Large intestine (tissue), 3 donors: ENCODE data around the gene CFDP1. TPM values are rescaled to one million over a fixed set of nuclear protein-coding genes. Genes with fewer than 3 reads are reported as not detected.
A peak's percentile ranks its signal among the peaks of the same experiment; 100 is the strongest.

ENCODE experiments used
- DNase-seq, 2 donors: peaks; one replicate each; pipeline versions ENCODE4 v3.0.0 to v3.0.0-alpha.2; 2013
- H3K27ac ChIP-seq: one replicate; pipeline ENCODE4 v1.5.1; 2013; ENCODE audit warnings: low read length
- H3K27me3 ChIP-seq: 2 replicates; pipeline ENCODE4 v1.6.1; 2013; ENCODE audit warnings: low read length; ENCODE audit not compliant: control insufficient read depth, insufficient read depth
- H3K36me3 ChIP-seq: 2 replicates; pipeline ENCODE4 v1.6.1; 2013; ENCODE audit warnings: low read length; ENCODE audit not compliant: control insufficient read depth, insufficient read depth
- H3K4me1 ChIP-seq: one replicate; pipeline ENCODE4 v1.6.1; 2013; ENCODE audit warnings: low read length; ENCODE audit not compliant: control insufficient read depth, insufficient read depth
- H3K4me3 ChIP-seq: one replicate; pipeline ENCODE4 v1.5.1; 2013; ENCODE audit warnings: low read length
- H3K9me3 ChIP-seq: one replicate; pipeline ENCODE4 v1.6.1; 2013; ENCODE audit warnings: mild to moderate bottlenecking, low read depth, low read length, moderate library complexity; ENCODE audit not compliant: control insufficient read depth
- WGBS: methylation state at CpG from one replicate; pipeline ENCODE4 v1.1.5; 2013; ENCODE audit warnings: low lambda C conversion rate; ENCODE audit not compliant: insufficient coverage; 5-methylcytosine and 5-hydroxymethylcytosine counted together
- polyA plus RNA-seq: library from polyadenylated mRNA; unstranded; fragments of 120-200 nt; gene quantifications from one replicate; pipeline ENCODE4 v1.2.1, GENCODE V29; 2013

The CFDP1 gene
- polyA plus RNA-seq, 1 donor = 121 TPM

DNA sequence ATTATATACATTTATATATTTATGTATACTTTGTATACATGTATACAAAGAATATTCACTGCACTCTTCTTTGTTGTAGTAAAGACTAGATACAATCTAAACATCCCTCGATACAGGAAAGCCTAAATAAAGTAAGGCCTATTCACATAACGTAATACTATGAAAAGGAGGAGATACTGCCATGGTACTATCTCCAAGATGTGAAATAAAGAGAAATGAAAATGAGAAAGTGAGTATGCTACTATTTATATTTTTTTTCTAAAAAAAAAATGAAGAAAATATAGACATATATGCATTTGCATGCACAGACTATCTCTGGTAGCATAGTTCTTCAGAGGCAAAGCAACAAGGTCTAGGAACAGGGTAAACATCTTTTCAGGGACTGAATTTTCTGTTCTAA is 19.4 kb downstream of the CFDP1 start:
- 100% methylated on average over 2 of the region's 2 CpGs for WGBS
- no peaks in the 10 kb centered on the region for H3K4me1 ChIP-seq
- peaks cover 27% of the 10 kb centered on the region for H3K36me3 ChIP-seq
- no peaks in the 10 kb centered on the region for H3K27me3 ChIP-seq
- DNase-seq = no peak
- H3K27ac ChIP-seq = no peak overlapping the region
- H3K4me3 ChIP-seq = no peak overlapping the region
- H3K9me3 ChIP-seq = no peaks in the 10 kb centered on the region

DNA sequence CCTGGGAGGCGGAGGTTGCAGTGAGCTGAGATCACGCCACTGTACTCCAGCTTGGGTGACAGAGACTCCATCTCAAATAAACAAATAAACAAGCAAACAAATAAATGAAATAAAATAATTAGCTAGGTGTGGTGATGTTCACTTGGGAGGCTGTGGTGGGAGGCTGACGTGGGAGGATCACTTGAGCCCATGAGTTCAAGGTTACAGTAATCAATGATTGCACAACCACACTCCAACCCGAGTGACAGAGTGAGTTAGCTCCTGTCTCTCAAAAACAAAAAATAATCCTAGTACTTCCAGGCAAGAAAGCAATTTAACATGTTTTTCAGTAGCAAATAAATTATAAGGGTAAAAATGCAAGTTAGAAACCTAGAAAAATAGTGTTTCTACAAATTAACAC is 26.4 kb downstream of the CFDP1 start:
- Histone ChIP-seq H3K36me3 (peaks cover 40% of the 10 kb centered on the region), H3K4me1 (peaks cover 8% of the 10 kb centered on the region), H3K27ac (no peak overlapping the region), H3K9me3 (no peaks in the 10 kb centered on the region), H3K4me3 (no peak overlapping the region), H3K27me3 (no peaks in the 10 kb centered on the region)
- DNase-seq = no peak
- WGBS = 80% methylated on average over 1 of the region's 4 CpGs

DNA sequence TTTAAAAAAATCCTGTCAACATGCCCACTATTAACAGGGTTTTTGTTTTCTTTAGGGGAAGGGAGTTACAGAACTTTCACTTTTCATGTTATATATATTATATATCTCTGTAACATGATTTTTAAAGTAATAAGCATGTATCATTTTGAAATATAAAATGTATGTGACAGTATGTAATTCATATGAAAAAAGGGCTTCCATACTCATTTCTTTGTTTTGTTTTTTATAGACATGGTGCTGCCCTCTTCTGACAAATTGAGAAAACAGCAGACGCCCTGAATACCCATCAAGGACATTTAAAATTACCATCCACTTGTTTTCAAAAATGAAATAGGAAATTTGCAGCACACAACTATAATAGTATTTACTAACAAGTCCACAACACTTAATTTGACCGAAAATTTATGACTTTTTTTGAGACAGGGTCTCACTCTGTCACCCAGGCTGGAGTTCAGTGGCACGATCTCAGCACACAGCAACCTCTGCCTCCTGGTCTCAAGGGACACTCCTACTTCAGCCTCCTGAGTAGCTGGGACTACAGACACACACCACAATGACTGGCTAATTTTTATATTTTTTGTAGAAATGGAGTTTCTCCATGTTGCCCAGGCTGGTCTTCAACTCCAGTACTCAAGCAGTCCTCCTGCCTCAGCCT is 30.4 kb downstream of the CFDP1 start:
- peak overlapping the region; percentile 75 for H3K27ac ChIP-seq
- DNase-seq = peak in 1 of 2 donors; percentile 33
- WGBS = no CpG with 5 or more reads among the region's 3 CpGs
- peaks cover 14% of the 10 kb centered on the region for H3K4me1 ChIP-seq
- H3K9me3 ChIP-seq = no peaks in the 10 kb centered on the region
- H3K4me3 ChIP-seq = no peak overlapping the region
- no peaks in the 10 kb centered on the region for H3K27me3 ChIP-seq
- peaks cover 25% of the 10 kb centered on the region for H3K36me3 ChIP-seq

- Histone ChIP-seq H3K27me3 (no peaks in the 10 kb centered on the region), H3K36me3 (peaks cover 24% of the 10 kb centered on the region), H3K27ac (peak overlapping the region; percentile 75), H3K4me3 (no peak overlapping the region), H3K4me1 (peaks cover 14% of the 10 kb centered on the region), H3K9me3 (no peaks in the 10 kb centered on the region)
- DNase-seq = peak in 1 of 2 donors; percentile 31
- WGBS = no CpG with 5 or more reads among the region's 2 CpGs
Observed at GRCh38 chr16:75402159-75402820, 31.0 kb downstream of the CFDP1 start.

- H3K36me3 ChIP-seq = peaks cover 20% of the 10 kb centered on the region
- peak overlapping the region; percentile 75 for H3K27ac ChIP-seq
- DNase-seq = peak in 1 of 2 donors; percentile 74
- H3K27me3 ChIP-seq = no peaks in the 10 kb centered on the region
- H3K4me3 ChIP-seq = no peak overlapping the region
- peaks cover 14% of the 10 kb centered on the region for H3K4me1 ChIP-seq
- H3K9me3 ChIP-seq = no peaks in the 10 kb centered on the region
Observed at GRCh38 chr16:75401691-75402090, 31.6 kb downstream of the CFDP1 start.

DNA sequence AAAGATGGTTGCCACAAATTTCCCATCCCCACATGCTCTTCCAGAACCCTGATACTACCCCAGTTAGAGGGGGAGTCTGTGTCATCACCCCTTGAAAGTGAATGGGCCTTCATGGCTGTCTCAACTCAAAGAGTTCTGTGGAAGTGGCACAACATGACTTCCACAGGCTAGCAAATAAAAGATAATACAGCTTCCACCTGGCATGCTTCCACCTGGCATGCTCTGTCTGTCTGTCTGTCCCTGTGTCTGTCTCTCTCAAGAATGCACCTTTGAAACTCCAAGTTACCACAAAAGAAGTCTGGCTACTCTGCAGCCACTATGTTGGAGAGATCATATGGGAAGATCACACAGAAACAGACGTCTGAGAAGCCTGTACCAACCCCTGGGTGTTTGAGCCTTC is 35.0 kb downstream of the CFDP1 start:
- no peak overlapping the region for H3K4me3 ChIP-seq
- peaks cover 14% of the 10 kb centered on the region for H3K4me1 ChIP-seq
- no peaks in the 10 kb centered on the region for H3K27me3 ChIP-seq
- no peak overlapping the region for H3K27ac ChIP-seq
- peaks cover 19% of the 10 kb centered on the region for H3K36me3 ChIP-seq
- no peak for DNase-seq
- H3K9me3 ChIP-seq = no peaks in the 10 kb centered on the region
- no CpG with 5 or more reads among the region's 1 CpG for WGBS

GRCh38 chr16:75394941-75395340 is 38.4 kb downstream of the CFDP1 start:
- no peaks in the 10 kb centered on the region for H3K27me3 ChIP-seq
- 80% methylated on average over 1 of the region's 5 CpGs for WGBS
- H3K4me3 ChIP-seq = no peak overlapping the region

DNA sequence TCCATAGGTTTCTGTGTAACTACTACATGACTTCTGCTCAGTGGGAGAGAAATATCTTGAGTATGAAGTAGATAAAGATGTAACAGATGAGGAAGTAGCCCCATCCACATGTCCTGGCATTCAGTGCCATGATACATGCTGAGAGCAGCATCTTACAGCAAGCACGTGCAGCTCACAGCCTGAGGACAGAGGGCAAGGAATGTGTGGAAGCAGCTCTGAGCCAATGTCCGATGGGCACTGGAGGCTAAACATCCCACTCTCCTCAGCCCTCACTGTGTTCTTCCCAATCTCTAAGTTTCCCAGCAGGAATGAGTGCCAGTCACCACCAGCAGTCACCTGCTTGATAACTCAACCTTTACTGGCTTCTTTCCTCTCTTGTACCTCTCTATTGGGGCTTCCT is 40.4 kb downstream of the CFDP1 start:
- H3K27ac ChIP-seq = peak overlapping the region; percentile 19
- H3K4me1 ChIP-seq = no peaks in the 10 kb centered on the region
- peak in 1 of 2 donors; percentile 2 for DNase-seq
- H3K9me3 ChIP-seq = no peaks in the 10 kb centered on the region
- no peak overlapping the region for H3K4me3 ChIP-seq
- peaks cover 38% of the 10 kb centered on the region for H3K36me3 ChIP-seq
- no CpG with 5 or more reads among the region's 2 CpGs for WGBS
- no peaks in the 10 kb centered on the region for H3K27me3 ChIP-seq

More at GRCh38 chr16:75394941-75395340, 38.4 kb downstream of the CFDP1 start:
- Histone ChIP-seq H3K9me3 (no peaks in the 10 kb centered on the region), H3K4me1 (no peaks in the 10 kb centered on the region), H3K36me3 (peaks cover 35% of the 10 kb centered on the region), H3K27ac (no peak overlapping the region)
- DNase-seq = no peak

- Histone ChIP-seq H3K9me3 (no peaks in the 10 kb centered on the region), H3K4me1 (no peaks in the 10 kb centered on the region), H3K4me3 (no peak overlapping the region), H3K36me3 (peaks cover 41% of the 10 kb centered on the region), H3K27ac (no peak overlapping the region), H3K27me3 (no peaks in the 10 kb centered on the region)
- DNase-seq = no peak
- WGBS = no CpG with 5 or more reads among the region's 1 CpG
Observed at GRCh38 chr16:75390926-75391653, 42.2 kb downstream of the CFDP1 start.

DNA sequence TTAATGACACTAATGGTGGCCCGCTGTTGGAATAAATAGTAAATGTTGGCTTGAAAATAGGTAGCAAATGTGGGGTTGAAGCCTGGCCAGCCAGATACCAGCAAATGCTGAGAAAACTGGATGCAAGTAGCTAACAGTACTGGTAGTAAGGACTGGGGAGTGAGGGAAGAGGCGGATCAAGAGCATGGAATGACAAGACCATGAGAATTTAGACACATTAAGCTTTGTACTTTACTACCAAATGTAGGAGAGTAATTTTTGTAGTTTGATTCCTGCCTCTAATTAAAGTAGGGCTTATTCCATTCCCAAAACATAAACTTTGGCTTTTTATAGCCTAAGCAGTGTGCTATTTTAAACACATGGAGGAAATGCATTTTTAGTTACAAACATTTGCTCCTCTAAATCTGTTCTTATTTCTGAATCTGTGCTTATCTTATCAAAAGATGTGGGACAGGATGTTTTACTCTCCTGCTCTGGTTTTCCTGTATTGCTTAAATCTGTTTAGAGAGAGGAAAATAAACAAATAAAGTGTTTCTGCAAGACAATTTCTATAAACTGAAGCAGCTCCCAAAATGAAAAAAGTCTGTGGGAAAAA is 44.1 kb downstream of the CFDP1 start:
- DNase-seq = no peak
- WGBS = 83% methylated on average over 1 of the region's 2 CpGs
- Histone ChIP-seq H3K27me3 (no peaks in the 10 kb centered on the region), H3K36me3 (peaks cover 33% of the 10 kb centered on the region), H3K4me1 (no peaks in the 10 kb centered on the region), H3K27ac (peak overlapping the region; percentile 11), H3K4me3 (no peak overlapping the region), H3K9me3 (no peaks in the 10 kb centered on the region)
